Kidney (tissue), 14 donors: ENCODE results near the gene NOM1. TPM values are rescaled to one million over a fixed set of nuclear protein-coding genes. Genes with fewer than 3 reads are reported as not detected.
"Not testable (repeated sequence)": the region's sequence is repeated elsewhere in the genome, so short reads cannot be mapped to it uniquely, and the experiment has no call there.

ENCODE experiments used
- DNase-seq, 5 donors: peaks; one replicate each; pipeline ENCODE4 v3.0.0-alpha.2; 2013 to 2020
- FAIRE-seq: peaks from 2 replicates; lab custom pipeline; 2012; peaks lifted over from hg19 to GRCh38; lab: Jason Lieb, UNC
- H3K27ac ChIP-seq, 2 donors: one replicate each; pipeline ENCODE4 v1.7.0; 2013; ENCODE audit warnings: low read depth in 2 of 2, low read length in 2 of 2, inconsistent platforms in 1 of 2
- H3K27me3 ChIP-seq: one replicate; pipeline ENCODE4 v1.7.1; 2013; ENCODE audit warnings: low read length, inconsistent platforms; ENCODE audit not compliant: control insufficient read depth, insufficient read depth
- H3K36me3 ChIP-seq, 3 donors: one replicate each; pipeline versions ENCODE4 v1.7.0 to v1.7.1; 2013; ENCODE audit warnings: low read length in 3 of 3, control low read depth in 1 of 3, inconsistent platforms in 1 of 3; ENCODE audit not compliant: insufficient read depth in 3 of 3, control insufficient read depth in 2 of 3
- H3K4me1 ChIP-seq, 3 donors: one replicate each; pipeline versions ENCODE4 v1.7.0 to v1.7.1; 2013; ENCODE audit warnings: low read length in 3 of 3, inconsistent platforms in 1 of 3, low read depth in 1 of 3; ENCODE audit not compliant: control insufficient read depth in 2 of 3, insufficient read depth in 2 of 3
- H3K4me3 ChIP-seq, 3 donors: one replicate each; pipeline versions ENCODE4 v1.7.0 to v1.8.1; 2013; ENCODE audit warnings: low read length in 3 of 3, control low read depth in 1 of 3, inconsistent platforms in 1 of 3
- H3K9ac ChIP-seq, 3 donors: one replicate each; pipeline versions ENCODE4 v1.7.0 to v1.7.1; 2013; ENCODE audit warnings: low read length in 3 of 3, control low read depth in 1 of 3, inconsistent platforms in 1 of 3
- H3K9me3 ChIP-seq, 3 donors: one replicate each; pipeline versions ENCODE4 v1.7.0 to v1.7.1; 2013; ENCODE audit warnings: low read length in 3 of 3, control low read depth in 1 of 3, inconsistent platforms in 1 of 3; ENCODE audit not compliant: control insufficient read depth in 2 of 3, insufficient read depth in 1 of 3
- intact Hi-C: fragments of 100-400 bp; cut with DNase I; formaldehyde crosslinking; loops from one replicate; pipeline ENCODE4 v1.11.1; 2022
- polyA plus RNA-seq: library from polyadenylated mRNA; stranded (reverse); fragments of 350-450 nt; fragmentation: Illumina TruSeq; extraction: RNeasy Lipid Tissue Mini Kit (QIAGEN cat#74804); gene quantifications from one replicate; pipeline ENCODE4 v1.2.3, GENCODE V29; 2014; ENCODE audit warnings: low read depth, low replicate concordance; ENCODE audit not compliant: insufficient read depth
- total RNA-seq: library from RNA; stranded (reverse); fragmentation: NEBNext Ultra II Directional; extraction: Animal tissue kit (Norgen Biotek cat#: 25700); gene quantifications from one replicate; pipeline ENCODE4 v1.2.1, GENCODE V29; 2021
- TF ChIP-seq, protein P1 (sequence below): IDR thresholded peaks from 3 replicates; pipeline ENCODE4 v1.5.1; 2012; ENCODE audit warnings: mild to moderate bottlenecking, moderate library complexity, borderline replicate concordance; ENCODE audit not compliant: insufficient read depth; ENCODE audit errors: extremely low read depth
- donor health status: control.
- donor health status: control.
- donor health status: control.
- donor health status: control.
- donor health status: control.
- donor health status: DM: yes; HTN: yes; CAD: no.
- donor health status: Normal renal cell carcinoma (clear cell type).

Gene NOM1
- total and polyA plus RNA-seq, 2 donors from 2014 or later = 5.8 to 17.6 TPM

DNA sequence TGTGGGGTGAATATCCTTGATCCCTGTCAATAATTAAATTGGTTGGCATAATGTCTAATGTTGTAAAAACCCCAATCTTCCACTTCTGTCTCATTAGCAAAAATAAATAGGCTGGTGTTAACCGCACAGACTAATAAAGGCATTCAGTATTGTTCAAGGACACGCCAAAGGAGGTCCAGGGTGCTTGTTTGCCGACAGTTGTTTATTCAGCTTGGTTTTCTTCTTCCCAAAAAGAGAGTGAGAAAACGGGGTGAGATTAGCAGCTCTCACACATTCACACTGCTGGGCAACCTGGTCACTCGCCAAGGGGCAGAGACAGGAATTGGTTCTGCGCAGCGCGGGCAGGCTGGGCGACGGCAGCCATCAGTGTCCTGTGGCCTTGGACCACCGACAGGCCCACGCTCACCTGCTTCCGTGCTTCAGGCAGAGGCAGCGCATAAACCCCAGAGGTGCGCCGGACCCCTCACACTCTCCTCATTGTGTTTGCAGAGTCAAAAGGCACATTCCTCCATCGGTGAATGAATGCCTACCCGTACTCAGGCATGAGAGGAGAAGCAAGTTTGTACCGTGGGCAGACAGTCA is 30.3 kb upstream of the NOM1 start:
- H3K27me3 ChIP-seq = no peaks in the 10 kb centered on the region
- intact Hi-C loops = no loop called here
- FAIRE-seq (no peak), DNase-seq (no peak)
- H3K4me1 ChIP-seq = no peaks in the 10 kb centered on the region
- H3K9ac ChIP-seq = no peak overlapping the region
- no peak overlapping the region for H3K4me3 ChIP-seq
- no peaks in the 10 kb centered on the region for H3K9me3 ChIP-seq
- TF ChIP-seq, protein P1, sequence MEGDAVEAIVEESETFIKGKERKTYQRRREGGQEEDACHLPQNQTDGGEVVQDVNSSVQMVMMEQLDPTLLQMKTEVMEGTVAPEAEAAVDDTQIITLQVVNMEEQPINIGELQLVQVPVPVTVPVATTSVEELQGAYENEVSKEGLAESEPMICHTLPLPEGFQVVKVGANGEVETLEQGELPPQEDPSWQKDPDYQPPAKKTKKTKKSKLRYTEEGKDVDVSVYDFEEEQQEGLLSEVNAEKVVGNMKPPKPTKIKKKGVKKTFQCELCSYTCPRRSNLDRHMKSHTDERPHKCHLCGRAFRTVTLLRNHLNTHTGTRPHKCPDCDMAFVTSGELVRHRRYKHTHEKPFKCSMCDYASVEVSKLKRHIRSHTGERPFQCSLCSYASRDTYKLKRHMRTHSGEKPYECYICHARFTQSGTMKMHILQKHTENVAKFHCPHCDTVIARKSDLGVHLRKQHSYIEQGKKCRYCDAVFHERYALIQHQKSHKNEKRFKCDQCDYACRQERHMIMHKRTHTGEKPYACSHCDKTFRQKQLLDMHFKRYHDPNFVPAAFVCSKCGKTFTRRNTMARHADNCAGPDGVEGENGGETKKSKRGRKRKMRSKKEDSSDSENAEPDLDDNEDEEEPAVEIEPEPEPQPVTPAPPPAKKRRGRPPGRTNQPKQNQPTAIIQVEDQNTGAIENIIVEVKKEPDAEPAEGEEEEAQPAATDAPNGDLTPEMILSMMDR = no peak
- no peak overlapping the region for H3K27ac ChIP-seq
- no peaks in the 10 kb centered on the region for H3K36me3 ChIP-seq

DNA sequence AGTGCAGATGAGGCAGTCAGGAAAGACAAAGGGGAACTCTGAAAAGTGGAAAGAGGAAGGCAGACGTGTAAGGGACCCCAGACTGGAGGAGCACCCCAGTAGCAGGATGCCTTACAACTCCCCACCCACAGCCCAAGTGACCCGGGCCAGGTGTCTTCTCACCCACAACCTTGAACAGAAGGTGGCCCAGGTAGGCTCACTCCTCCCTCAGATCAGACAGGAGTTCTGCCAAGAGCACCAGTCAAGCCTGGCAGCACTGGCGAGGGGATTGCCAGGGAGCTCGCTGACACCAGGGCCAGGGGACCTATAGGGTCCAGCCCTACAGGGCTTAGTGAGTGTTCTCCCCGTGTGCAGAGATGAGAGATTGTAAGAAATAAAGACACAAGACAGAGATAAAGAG is 29.4 kb upstream of the NOM1 start:
- DNase-seq (no peak), FAIRE-seq (no peak)
- Histone ChIP-seq H3K27ac (no peak overlapping the region), H3K27me3 (no peaks in the 10 kb centered on the region), H3K36me3 (no peaks in the 10 kb centered on the region), H3K4me3 (no peak overlapping the region), H3K9ac (no peak overlapping the region), H3K9me3 (no peaks in the 10 kb centered on the region), H3K4me1 (no peaks in the 10 kb centered on the region)
- intact Hi-C loops = no loop called here
- TF ChIP-seq, protein P1 = no peak

DNA sequence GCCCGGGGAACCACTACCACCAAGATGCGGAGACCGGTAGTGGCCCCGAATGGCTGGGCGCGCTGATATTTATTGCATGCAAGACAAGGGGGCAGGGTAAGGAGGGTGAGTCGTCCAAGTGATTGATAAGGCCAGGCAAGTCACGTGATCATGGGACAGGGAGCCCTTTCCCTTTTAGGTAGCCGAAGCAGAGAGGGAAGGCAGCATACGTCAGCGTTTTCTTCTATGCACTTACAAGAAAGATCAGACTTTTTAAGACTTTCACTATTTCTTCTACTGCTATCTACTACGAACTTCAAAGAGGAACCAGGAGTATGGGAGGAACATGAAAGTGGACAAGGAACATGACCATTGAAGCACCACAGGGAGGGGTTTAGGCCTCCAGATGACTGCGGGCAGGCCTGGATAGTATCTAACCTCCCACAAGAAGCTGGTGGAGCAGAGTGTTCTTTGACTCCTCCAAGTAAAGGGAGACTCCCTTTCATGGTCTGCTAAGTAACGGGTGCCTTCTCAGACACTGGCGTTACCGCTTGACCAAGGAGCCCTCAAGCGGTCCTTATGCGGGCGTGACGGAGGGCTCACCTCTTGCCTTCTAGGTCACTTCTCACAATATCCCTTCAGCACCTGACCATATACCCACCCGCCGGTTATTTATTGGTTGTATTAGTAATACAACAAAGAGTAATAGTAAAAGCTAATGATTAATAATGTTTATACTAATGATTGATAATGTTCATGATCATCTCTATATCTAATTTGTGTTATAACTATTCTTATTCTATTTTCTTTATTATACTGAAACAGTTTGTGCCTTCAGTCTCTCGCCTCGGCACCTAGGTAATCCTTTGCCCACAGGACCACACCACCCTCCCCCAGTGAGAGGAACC is 28.8 kb upstream of the NOM1 start:
- H3K27me3 ChIP-seq, H3K9ac ChIP-seq, H3K9me3 ChIP-seq, DNase-seq, intact Hi-C loops, H3K4me1 ChIP-seq, H3K4me3 ChIP-seq, H3K36me3 ChIP-seq, H3K27ac ChIP-seq, FAIRE-seq: not testable (repeated sequence)

DNA sequence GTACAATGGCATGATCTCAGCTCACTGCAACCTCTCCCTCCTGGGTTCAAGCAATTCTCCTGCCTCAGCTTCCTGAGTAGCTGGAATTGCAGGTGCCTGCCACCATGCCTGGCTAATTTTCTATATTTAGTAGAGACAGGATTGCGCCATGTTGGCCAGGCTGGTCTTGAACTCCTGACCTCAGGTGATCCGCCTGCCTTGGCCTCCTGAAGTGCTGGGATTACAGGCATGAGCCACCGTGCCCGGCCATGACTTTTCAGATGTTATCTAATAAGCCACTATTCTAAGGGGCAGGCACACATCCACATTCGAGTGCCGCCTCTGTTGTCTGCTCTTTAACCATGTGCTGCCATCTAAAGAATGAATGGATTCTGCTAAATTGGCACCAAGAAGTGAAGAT is 27.2 kb upstream of the NOM1 start:
- intact Hi-C loops, H3K36me3 ChIP-seq, DNase-seq, H3K27me3 ChIP-seq, H3K9me3 ChIP-seq, H3K4me1 ChIP-seq, H3K27ac ChIP-seq, FAIRE-seq, H3K9ac ChIP-seq, H3K4me3 ChIP-seq: not testable (repeated sequence)

DNA sequence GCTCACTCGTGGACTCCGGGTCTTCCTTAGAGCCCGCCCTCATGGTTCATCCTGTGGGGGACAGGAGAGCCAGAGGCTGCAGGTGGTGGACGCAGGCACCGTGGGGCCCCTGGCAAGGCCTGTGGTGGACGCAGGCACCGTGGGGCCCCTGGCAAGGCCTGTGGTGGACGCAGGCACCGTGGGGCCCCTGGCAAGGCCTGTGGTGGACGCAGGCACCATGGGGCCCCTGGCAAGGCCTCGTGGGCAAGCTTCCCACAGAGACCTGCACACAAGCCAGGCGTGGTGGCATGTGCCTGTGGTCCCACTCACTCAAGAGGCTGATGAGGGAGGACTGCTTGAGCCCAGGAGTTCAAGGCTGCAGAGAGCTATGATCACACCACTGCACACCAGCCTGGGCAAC is 23.7 kb upstream of the NOM1 start:
- H3K27me3 ChIP-seq, DNase-seq, H3K9me3 ChIP-seq, H3K9ac ChIP-seq, H3K4me3 ChIP-seq, H3K27ac ChIP-seq, H3K36me3 ChIP-seq, H3K4me1 ChIP-seq, FAIRE-seq, intact Hi-C loops: not testable (repeated sequence)
